Left ventricle myocardium inferior (tissue), 1 donor: ENCODE results near the gene VPREB3. TPM values are rescaled to one million over a fixed set of nuclear protein-coding genes. Genes with fewer than 3 reads are reported as not detected.

ENCODE experiments used
- DNase-seq: peaks from one replicate; pipeline ENCODE4 v3.0.0-alpha.2; 2020
- H3K27ac ChIP-seq: fragments of 200-600 bp; replicated peaks from 2 replicates; pipeline ENCODE4 v1.8.0; 2021
- H3K27me3 ChIP-seq: fragments of 200-600 bp; 2 replicates; pipeline ENCODE4 v1.8.0; 2021; ENCODE audit warnings: low read depth
- H3K36me3 ChIP-seq: fragments of 200-600 bp; 2 replicates; pipeline ENCODE4 v1.8.0; 2021
- H3K4me1 ChIP-seq: fragments of 200-600 bp; 2 replicates; pipeline ENCODE4 v1.8.0; 2021
- H3K4me3 ChIP-seq: fragments of 200-600 bp; 2 replicates; pipeline ENCODE4 v1.8.0; 2021; ENCODE audit warnings: mild to moderate bottlenecking, moderate library complexity
- H3K9me3 ChIP-seq: fragments of 200-600 bp; replicated peaks from 2 replicates; pipeline ENCODE4 v1.8.0; 2021
- CTCF ChIP-seq: fragments of 200-600 bp; IDR thresholded peaks from 2 replicates; pipeline ENCODE4 v1.8.0; 2021; ENCODE audit warnings: antibody characterized with exemption, mild to moderate bottlenecking, borderline replicate concordance
- intact Hi-C: fragments of 100-400 bp; cut with micrococcal nuclease; formaldehyde crosslinking; loops from one replicate; pipeline ENCODE4 v1.11.0; 2022
- total RNA-seq: library from RNA; stranded (reverse); fragmentation: NEBNext Ultra II Directional; extraction: Animal tissue kit (Norgen Biotek cat#: 25700); gene quantifications from one replicate; pipeline ENCODE4 v1.2.1, GENCODE V29; 2021
- donor health status: DM: no; HTN: yes; CAD: no; lungs with severe emphysema.

Gene VPREB3
- total RNA-seq, 1 donor from 2014 or later: 0.69 TPM

- H3K4me3 ChIP-seq: peak within 1 kb of the TSS; percentile 95
- H3K4me1 ChIP-seq: peaks cover 64% of the 10 kb centered on the region
- no peaks in the 10 kb centered on the region for H3K27me3 ChIP-seq
- TF ChIP-seq CTCF: peak; percentile 19
- H3K36me3 ChIP-seq: peaks cover 2% of the 10 kb centered on the region
- peak within 1 kb of the TSS; percentile 100 for H3K27ac ChIP-seq
- intact Hi-C loops: no loop called here
- peak; percentile 93 for DNase-seq
- H3K9me3 ChIP-seq: no peaks in the 10 kb centered on the region
Measured at GRCh38 chr22:23786752-23787599, 32.8 kb upstream of the VPREB3 start, which contains the start of gene SMARCB1. Gene SMARCB1 (plus strand): TSS chr22:23786966. CDS start chr22:23787170, 204 bp downstream.

- no peak for TF ChIP-seq CTCF
- Histone ChIP-seq H3K27ac (peak overlapping the region; percentile 100), H3K36me3 (no peaks in the 10 kb centered on the region), H3K4me1 (peaks cover 57% of the 10 kb centered on the region), H3K4me3 (peak overlapping the region; percentile 95), H3K9me3 (no peaks in the 10 kb centered on the region), H3K27me3 (no peaks in the 10 kb centered on the region)
- intact Hi-C loops: no loop called here
- no peak for DNase-seq
Measured at GRCh38 chr22:23786261-23786710, 32.1 kb upstream of the VPREB3 start.

- DNase-seq: no peak
- H3K4me3 ChIP-seq: no peak overlapping the region
Measured at GRCh38 chr22:23784215-23784732, 30.0 kb upstream of the VPREB3 start.

GRCh38 chr22:23783265-23784150 lies 29.3 kb upstream of the VPREB3 start:
- Histone ChIP-seq H3K27me3 (no peaks in the 10 kb centered on the region), H3K4me1 (peaks cover 30% of the 10 kb centered on the region), H3K9me3 (no peaks in the 10 kb centered on the region), H3K36me3 (peaks cover 7% of the 10 kb centered on the region), H3K27ac (no peak overlapping the region), H3K4me3 (no peak overlapping the region)
- no peak for TF ChIP-seq CTCF
- intact Hi-C loops: no loop called here
- no peak for DNase-seq

More at GRCh38 chr22:23784215-23784732, 30.0 kb upstream of the VPREB3 start:
- no peaks in the 10 kb centered on the region for H3K27me3 ChIP-seq
- peaks cover 37% of the 10 kb centered on the region for H3K4me1 ChIP-seq
- intact Hi-C loops: no loop called here
- H3K36me3 ChIP-seq: peaks cover 4% of the 10 kb centered on the region
- H3K9me3 ChIP-seq: no peaks in the 10 kb centered on the region
- no peak for TF ChIP-seq CTCF
- H3K27ac ChIP-seq: no peak overlapping the region

GRCh38 chr22:23782703-23783102 lies 28.5 kb upstream of the VPREB3 start:
- Histone ChIP-seq H3K9me3 (no peaks in the 10 kb centered on the region), H3K36me3 (peaks cover 7% of the 10 kb centered on the region), H3K4me3 (no peak overlapping the region), H3K27me3 (no peaks in the 10 kb centered on the region), H3K27ac (no peak overlapping the region), H3K4me1 (peaks cover 30% of the 10 kb centered on the region)
- intact Hi-C loops: no loop called here
- TF ChIP-seq CTCF: no peak
- no peak for DNase-seq
